Activated CD4-positive, alpha-beta memory T cell treated with anti-CD3 and anti-CD28 coated beads, Interleukin-2, amount 10 ng/mL, durations not matched to agents 7 days and 5 days (primary cell): ENCODE data around the gene YWHAG. TPM values are rescaled to one million over a fixed set of nuclear protein-coding genes. Genes with fewer than 3 reads are reported as not detected.

ENCODE experiments used
- CTCF ChIA-PET: fragments of 350-600 bp; sonication (Branson Sonifier 250); formaldehyde crosslinking; loops from one replicate; lab custom pipeline; 2021; ENCODE audit warnings: antibody characterized with exemption, inconsistent platforms; lab: Charles Lee
- POLR2A ChIA-PET: fragments of 350-600 bp; sonication (Branson Sonifier 250); formaldehyde crosslinking; loops from one replicate; lab custom pipeline; 2021; ENCODE audit warnings: antibody characterized with exemption; lab: Charles Lee
- DNase-seq: peaks from one replicate; pipeline ENCODE4 v3.0.0-alpha.2; 2020
- H3K27ac Mint-ChIP-seq: one replicate; pipeline ENCODE4 v1.8.0; 2021; ENCODE audit warnings: mild to moderate bottlenecking, mixed read lengths
- H3K27me3 Mint-ChIP-seq: one replicate; pipeline ENCODE4 v1.8.0; 2021; ENCODE audit warnings: mixed read lengths
- H3K36me3 Mint-ChIP-seq: one replicate; pipeline ENCODE4 v1.8.0; 2021; ENCODE audit warnings: low read depth, mixed read lengths
- H3K4me1 Mint-ChIP-seq: one replicate; pipeline ENCODE4 v1.8.0; 2021; ENCODE audit warnings: mixed read lengths
- H3K4me3 Mint-ChIP-seq: one replicate; pipeline ENCODE4 v1.8.0; 2021; ENCODE audit warnings: mild to moderate bottlenecking, mixed read lengths
- H3K9me3 Mint-ChIP-seq: one replicate; pipeline ENCODE4 v1.8.0; 2021; ENCODE audit warnings: mixed read lengths
- total RNA-seq, 2 experiments: library from RNA; stranded (reverse); gene quantifications; one replicate each; pipeline ENCODE4 v1.2.3, GENCODE V29; 2021

YWHAG gene
- total RNA-seq, 2 experiments from 2014 or later, result 83.1 to 84.8 TPM

GRCh38 chr7:76354981-76355730 lies 3.6 kb downstream of the YWHAG start:
- CTCF ChIA-PET, result interaction anchor here (1.0 to 6.0 kb wide), 2 partner anchors 39 to 63 kb away, joined by 3 to 52 read pairs; no protein-coding TSS in a partner anchor
- Mint-ChIP-seq H3K9me3 (no peaks in the 10 kb centered on the region), H3K27ac (no peak overlapping the region), H3K36me3 (peaks cover 57% of the 10 kb centered on the region), H3K4me3 (no peak overlapping the region), H3K4me1 (peaks cover 62% of the 10 kb centered on the region), H3K27me3 (no peaks in the 10 kb centered on the region)
- no peak for DNase-seq
- POLR2A ChIA-PET, result interaction anchor here (1.1 to 11.4 kb wide), 2 partner anchors 21 to 36 kb away, joined by 3 to 136 read pairs; no protein-coding TSS in a partner anchor

- ChIA-PET CTCF (interaction anchor here (1.0 kb wide), 1 partner anchor 62 kb away, joined by 3 read pairs; no protein-coding TSS in a partner anchor), POLR2A (interaction anchor here (1.1 to 11.4 kb wide), 4 partner anchors 10 to 36 kb away, joined by 3 to 136 read pairs (median 4); no protein-coding TSS in a partner anchor)
- Mint-ChIP-seq H3K9me3 (no peaks in the 10 kb centered on the region), H3K27me3 (no peaks in the 10 kb centered on the region), H3K4me1 (peaks cover 61% of the 10 kb centered on the region), H3K36me3 (peaks cover 63% of the 10 kb centered on the region), H3K27ac (no peak overlapping the region), H3K4me3 (no peak overlapping the region)
- DNase-seq, result no peak
These were observed 4.3 kb downstream of the YWHAG start for GRCh38 chr7:76354516-76354915.

- H3K4me1 Mint-ChIP-seq, result peaks cover 62% of the 10 kb centered on the region
- ChIA-PET CTCF (interaction anchor here (1.2 to 1.6 kb wide), 2 partner anchors 33 to 35 kb away, joined by 3 read pairs; no protein-coding TSS in a partner anchor), POLR2A (interaction anchor here (1.1 to 11.4 kb wide), 4 partner anchors 10 to 35 kb away, joined by 3 to 136 read pairs (median 4); no protein-coding TSS in a partner anchor)
- H3K9me3 Mint-ChIP-seq, result no peaks in the 10 kb centered on the region
- H3K36me3 Mint-ChIP-seq, result peaks cover 67% of the 10 kb centered on the region
- no peak overlapping the region for H3K27ac Mint-ChIP-seq
- H3K27me3 Mint-ChIP-seq, result no peaks in the 10 kb centered on the region
- no peak overlapping the region for H3K4me3 Mint-ChIP-seq
- no peak for DNase-seq
These were observed 5.0 kb downstream of the YWHAG start for GRCh38 chr7:76353744-76354143.

GRCh38 chr7:76352193-76352592 lies 6.6 kb downstream of the YWHAG start:
- peaks cover 65% of the 10 kb centered on the region for H3K36me3 Mint-ChIP-seq
- ChIA-PET POLR2A (interaction anchor here (11.4 kb wide), 1 partner anchor 33 kb away, joined by 136 read pairs; no protein-coding TSS in a partner anchor), CTCF (interaction anchor here (0.9 to 1.6 kb wide), 3 partner anchors 8 to 26 kb away, joined by 3 to 7 read pairs (median 3); no protein-coding TSS in a partner anchor)
- H3K27me3 Mint-ChIP-seq, result no peaks in the 10 kb centered on the region
- peaks cover 66% of the 10 kb centered on the region for H3K4me1 Mint-ChIP-seq
- DNase-seq, result no peak
- no peak overlapping the region for H3K4me3 Mint-ChIP-seq
- no peaks in the 10 kb centered on the region for H3K9me3 Mint-ChIP-seq
- H3K27ac Mint-ChIP-seq, result no peak overlapping the region

- Mint-ChIP-seq H3K4me1 (peaks cover 68% of the 10 kb centered on the region), H3K4me3 (no peak overlapping the region), H3K9me3 (no peaks in the 10 kb centered on the region), H3K27ac (no peak overlapping the region), H3K27me3 (no peaks in the 10 kb centered on the region), H3K36me3 (peaks cover 67% of the 10 kb centered on the region)
- CTCF ChIA-PET, result interaction anchor here (0.9 to 1.6 kb wide), 3 partner anchors 9 to 25 kb away, joined by 3 to 7 read pairs (median 3); no protein-coding TSS in a partner anchor
- DNase-seq, result no peak
- POLR2A ChIA-PET, result interaction anchor here (2.5 to 11.4 kb wide), 2 partner anchors 7 to 33 kb away, joined by 11 to 136 read pairs; partner anchors contain the start of gene YWHAG
These were observed 7.4 kb downstream of the YWHAG start for GRCh38 chr7:76351372-76351771.

- Mint-ChIP-seq H3K4me3 (peak overlapping the region; percentile 12), H3K27ac (peak overlapping the region; percentile 18), H3K27me3 (no peaks in the 10 kb centered on the region), H3K9me3 (no peaks in the 10 kb centered on the region), H3K4me1 (peaks cover 61% of the 10 kb centered on the region), H3K36me3 (peaks cover 65% of the 10 kb centered on the region)
- CTCF ChIA-PET, result interaction anchor here (0.7 kb wide), 1 partner anchor 25 kb away, joined by 3 read pairs; no protein-coding TSS in a partner anchor
- no peak for DNase-seq
- POLR2A ChIA-PET, result interaction anchor here (2.1 to 2.5 kb wide), 2 partner anchors 9 to 31 kb away, joined by 10 to 11 read pairs; partner anchors contain the start of gene YWHAG
These were observed 9.4 kb downstream of the YWHAG start for GRCh38 chr7:76349313-76349885.

GRCh38 chr7:76347710-76348109 lies 11.1 kb downstream of the YWHAG start:
- Mint-ChIP-seq H3K27me3 (no peaks in the 10 kb centered on the region), H3K36me3 (peaks cover 73% of the 10 kb centered on the region), H3K4me1 (peaks cover 66% of the 10 kb centered on the region), H3K4me3 (no peak overlapping the region), H3K27ac (peak overlapping the region; percentile 67), H3K9me3 (no peaks in the 10 kb centered on the region)
- no peak for DNase-seq
- ChIA-PET POLR2A (interaction anchor here (0.8 to 1.7 kb wide), 4 partner anchors 10 to 29 kb away, joined by 3 to 8 read pairs (median 3); partner anchors contain the start of gene YWHAG), CTCF (no interaction called here)

GRCh38 chr7:76346778-76347177 lies 12.0 kb downstream of the YWHAG start:
- ChIA-PET POLR2A (interaction anchor here (1.7 kb wide), 1 partner anchor 28 kb away, joined by 8 read pairs; no protein-coding TSS in a partner anchor), CTCF (no interaction called here)
- Mint-ChIP-seq H3K9me3 (no peaks in the 10 kb centered on the region), H3K4me3 (no peak overlapping the region), H3K4me1 (peaks cover 66% of the 10 kb centered on the region), H3K27ac (peak overlapping the region; percentile 67), H3K27me3 (no peaks in the 10 kb centered on the region), H3K36me3 (peaks cover 73% of the 10 kb centered on the region)
- no peak for DNase-seq

GRCh38 chr7:76346097-76346496 lies 12.7 kb downstream of the YWHAG start:
- Mint-ChIP-seq H3K27me3 (no peaks in the 10 kb centered on the region), H3K9me3 (no peaks in the 10 kb centered on the region), H3K4me3 (no peak overlapping the region), H3K27ac (no peak overlapping the region), H3K4me1 (peaks cover 63% of the 10 kb centered on the region), H3K36me3 (peaks cover 71% of the 10 kb centered on the region)
- no peak for DNase-seq
- CTCF ChIA-PET, result no interaction called here
- POLR2A ChIA-PET, result no interaction called here

- Mint-ChIP-seq H3K36me3 (peaks cover 71% of the 10 kb centered on the region), H3K4me1 (peaks cover 65% of the 10 kb centered on the region), H3K4me3 (no peak overlapping the region), H3K27me3 (no peaks in the 10 kb centered on the region), H3K27ac (peak overlapping the region; percentile 13), H3K9me3 (no peaks in the 10 kb centered on the region)
- no peak for DNase-seq
- CTCF ChIA-PET, result no interaction called here
- POLR2A ChIA-PET, result interaction anchor here (1.4 kb wide), 1 partner anchor 10 kb away, joined by 4 read pairs; no protein-coding TSS in a partner anchor
These were observed 14.9 kb downstream of the YWHAG start for GRCh38 chr7:76343931-76344321.

- Mint-ChIP-seq H3K4me1 (peaks cover 66% of the 10 kb centered on the region), H3K27me3 (no peaks in the 10 kb centered on the region), H3K36me3 (peaks cover 72% of the 10 kb centered on the region), H3K4me3 (no peak overlapping the region), H3K27ac (peak overlapping the region; percentile 13), H3K9me3 (no peaks in the 10 kb centered on the region)
- POLR2A ChIA-PET, result interaction anchor here (1.4 kb wide), 1 partner anchor 11 kb away, joined by 4 read pairs; no protein-coding TSS in a partner anchor
- CTCF ChIA-PET, result no interaction called here
- no peak for DNase-seq
These were observed 15.4 kb downstream of the YWHAG start for GRCh38 chr7:76343294-76343930.

- Mint-ChIP-seq H3K27me3 (no peaks in the 10 kb centered on the region), H3K9me3 (no peaks in the 10 kb centered on the region), H3K36me3 (peaks cover 73% of the 10 kb centered on the region), H3K4me1 (peaks cover 59% of the 10 kb centered on the region), H3K4me3 (no peak overlapping the region), H3K27ac (peak overlapping the region; percentile 17)
- DNase-seq, result no peak
- ChIA-PET CTCF (no interaction called here), POLR2A (interaction anchor here (0.6 kb wide), 1 partner anchor 82 kb away, joined by 3 read pairs; the partner anchor contains the start of gene ZP3)
These were observed 16.6 kb downstream of the YWHAG start for GRCh38 chr7:76342222-76342621.
